ENCODE results near the gene LUZP2. TPM values are rescaled to one million over a fixed set of nuclear protein-coding genes. Genes with fewer than 3 reads are reported as not detected.

Gene LUZP2
- total and polyA plus RNA-seq, 5 donors, result 0.02 TPM; not detected in 4

DNA sequence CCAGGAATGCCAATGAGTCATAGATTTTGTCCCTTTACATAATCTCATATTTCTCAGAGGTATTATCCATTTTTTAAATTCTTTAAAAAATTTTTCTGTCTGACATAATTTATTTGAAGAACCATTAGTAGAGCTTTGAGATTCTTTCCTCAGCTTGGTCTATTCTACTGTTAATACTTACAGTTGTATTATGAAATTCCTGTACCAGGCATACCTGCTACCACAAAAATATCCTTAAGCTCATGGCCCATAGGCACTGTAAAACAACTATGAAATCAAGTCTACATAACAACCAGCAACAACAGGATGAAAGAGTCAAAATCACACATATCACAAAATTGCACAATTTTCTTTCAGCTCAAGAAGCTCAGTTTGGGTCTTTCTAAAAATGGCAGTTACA is 541.3 kb downstream of the LUZP2 start:
- no peak for DNase-seq
- Histone ChIP-seq H3K9me3 (ENCODE audit: control insufficient read depth, low read length) (no peaks in the 10 kb centered on the region), H3K4me1 (ENCODE audit: control insufficient read depth, insufficient read depth, low read length) (no peaks in the 10 kb centered on the region), H3K27ac (ENCODE audit: low read length) (no peak overlapping the region), H3K27me3 (ENCODE audit: control insufficient read depth, insufficient read depth) (no peaks in the 10 kb centered on the region), H3K4me3 (ENCODE audit: low read length) (no peak overlapping the region)
- ATAC-seq, result no peak
- intact Hi-C loops (cut with DNase I), result no loop called here

DNA sequence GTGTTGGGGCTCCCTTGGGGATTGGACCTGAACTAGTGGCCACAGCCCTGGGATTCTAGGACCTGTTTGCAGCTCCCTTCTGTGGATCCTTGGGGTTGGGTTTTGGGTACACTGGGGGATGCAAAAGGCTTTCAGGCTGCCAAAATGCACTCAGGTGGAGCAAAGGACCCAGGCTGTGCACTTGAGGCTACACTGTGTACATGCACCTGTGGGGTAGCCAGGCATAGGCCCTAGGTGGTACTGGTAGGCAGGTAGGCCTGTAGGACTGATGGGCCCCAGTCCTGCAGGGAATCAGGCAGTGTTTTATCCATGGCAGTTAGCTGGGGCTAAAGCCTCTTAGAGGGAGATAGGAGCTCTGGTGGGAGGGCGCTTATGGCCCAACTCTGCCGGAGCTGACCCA is 542.3 kb downstream of the LUZP2 start:
- ATAC-seq, result no peak
- intact Hi-C loops (cut with DNase I), result no loop called here
- H3K27ac ChIP-seq (ENCODE audit: low read length), result no peak overlapping the region
- H3K27me3 ChIP-seq (ENCODE audit: control insufficient read depth, insufficient read depth), result no peaks in the 10 kb centered on the region
- WGBS, result 94% methylated on average over 2 of the region's 2 CpGs
- DNase-seq, result no peak
- no peak overlapping the region for H3K4me3 ChIP-seq (ENCODE audit: low read length)
- H3K4me1 ChIP-seq (ENCODE audit: control insufficient read depth, insufficient read depth, low read length), result no peaks in the 10 kb centered on the region
- no peaks in the 10 kb centered on the region for H3K9me3 ChIP-seq (ENCODE audit: control insufficient read depth, low read length)

DNA sequence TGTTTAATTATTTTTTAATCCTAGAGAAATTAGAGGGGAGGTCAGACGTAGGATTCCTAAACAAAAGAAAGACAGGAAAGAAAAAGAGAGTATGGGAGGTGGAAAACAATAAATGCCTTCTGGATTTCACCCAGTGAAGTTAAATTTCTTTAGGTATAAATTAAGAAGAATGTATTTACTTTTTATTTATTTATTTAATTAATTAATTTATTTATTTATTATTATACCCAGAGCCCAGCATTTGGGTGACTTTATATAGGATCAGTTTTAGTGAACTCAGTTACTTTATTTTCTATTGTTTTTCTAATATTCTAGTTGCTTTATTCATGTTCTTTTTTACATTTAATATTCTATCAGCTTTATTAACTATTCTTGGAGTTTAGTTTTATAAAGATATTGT is 551.8 kb downstream of the LUZP2 start:
- no peaks in the 10 kb centered on the region for H3K9me3 ChIP-seq (ENCODE audit: control insufficient read depth, low read length)
- H3K27ac ChIP-seq (ENCODE audit: low read length), result no peak overlapping the region
- no peak for ATAC-seq
- H3K4me3 ChIP-seq (ENCODE audit: low read length), result no peak overlapping the region
- WGBS, result 86% methylated on average over 1 of the region's 1 CpG
- DNase-seq, result no peak
- intact Hi-C loops (cut with DNase I), result no loop called here
- H3K4me1 ChIP-seq (ENCODE audit: control insufficient read depth, insufficient read depth, low read length), result no peaks in the 10 kb centered on the region
- H3K27me3 ChIP-seq (ENCODE audit: control insufficient read depth, insufficient read depth), result no peaks in the 10 kb centered on the region

DNA sequence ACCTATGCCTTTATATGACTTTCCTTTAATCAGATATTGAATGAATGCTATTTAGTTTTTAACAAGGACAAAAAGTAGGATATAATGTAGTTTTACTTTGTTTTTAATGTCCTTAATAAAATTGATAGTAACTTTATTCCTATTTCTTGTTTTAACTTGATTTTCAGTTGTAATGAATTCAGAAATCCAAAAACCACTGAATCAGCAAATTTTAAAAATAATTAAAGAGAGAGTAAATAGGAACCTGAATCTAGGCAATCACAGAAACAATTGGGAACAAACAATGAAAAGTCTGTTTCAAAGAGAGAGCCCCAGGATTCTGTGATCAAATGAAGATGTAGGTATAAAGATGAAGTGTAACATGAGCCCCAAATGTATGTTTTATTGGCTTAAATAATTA is 556.0 kb downstream of the LUZP2 start:
- DNase-seq, result no peak
- ATAC-seq, result no peak
- Histone ChIP-seq H3K4me1 (ENCODE audit: control insufficient read depth, insufficient read depth, low read length) (no peaks in the 10 kb centered on the region), H3K27ac (ENCODE audit: low read length) (no peak overlapping the region), H3K27me3 (ENCODE audit: control insufficient read depth, insufficient read depth) (no peaks in the 10 kb centered on the region), H3K4me3 (ENCODE audit: low read length) (no peak overlapping the region), H3K9me3 (ENCODE audit: control insufficient read depth, low read length) (no peaks in the 10 kb centered on the region)
- intact Hi-C loops (cut with DNase I), result no loop called here

DNA sequence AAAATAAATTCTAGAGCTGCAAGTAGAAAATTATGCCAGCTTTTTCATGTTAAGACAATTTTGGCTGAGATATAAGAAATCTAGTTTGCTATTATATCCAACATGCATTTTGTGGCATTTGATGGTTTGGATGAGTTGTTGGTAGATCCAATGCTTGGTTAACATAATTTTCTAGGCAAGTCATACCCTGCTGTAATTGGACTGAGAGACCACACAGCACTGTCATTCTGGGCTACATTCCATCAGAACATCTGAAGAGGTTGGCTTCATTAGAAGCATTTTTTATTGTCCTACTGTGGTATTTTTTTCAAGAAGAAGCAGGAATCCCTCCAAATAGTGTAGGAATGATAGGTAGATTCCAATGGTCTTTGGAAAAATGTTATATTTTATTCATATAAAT is 561.0 kb downstream of the LUZP2 start:
- intact Hi-C loops (cut with DNase I), result no loop called here
- ATAC-seq (no peak), DNase-seq (no peak)
- Histone ChIP-seq H3K27me3 (ENCODE audit: control insufficient read depth, insufficient read depth) (no peaks in the 10 kb centered on the region), H3K27ac (ENCODE audit: low read length) (no peak overlapping the region), H3K4me3 (ENCODE audit: low read length) (no peak overlapping the region), H3K4me1 (ENCODE audit: control insufficient read depth, insufficient read depth, low read length) (no peaks in the 10 kb centered on the region), H3K9me3 (ENCODE audit: control insufficient read depth, low read length) (no peaks in the 10 kb centered on the region)

DNA sequence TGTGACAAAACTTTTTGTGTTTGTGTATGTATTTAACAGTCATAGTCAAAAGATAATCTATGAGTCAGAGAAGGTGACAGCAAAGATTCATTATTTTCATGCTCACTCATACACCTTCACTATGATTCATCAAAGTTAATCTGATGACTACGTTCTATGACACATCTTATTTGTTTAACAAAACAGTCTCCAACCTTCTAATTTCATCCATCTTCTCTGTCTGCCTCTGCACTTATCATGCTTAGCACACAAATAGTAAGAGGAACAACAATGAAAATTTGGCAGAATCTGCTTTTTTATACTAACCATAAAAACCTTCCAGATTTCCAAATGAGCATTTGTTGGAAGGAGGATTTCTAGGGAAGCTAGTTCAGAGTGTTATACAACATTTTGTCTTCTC is 568.9 kb downstream of the LUZP2 start:
- H3K4me1 ChIP-seq (ENCODE audit: control insufficient read depth, insufficient read depth, low read length), result no peaks in the 10 kb centered on the region
- no peak overlapping the region for H3K27ac ChIP-seq (ENCODE audit: low read length)
- DNase-seq (no peak), ATAC-seq (no peak)
- intact Hi-C loops (cut with DNase I), result no loop called here
- no peaks in the 10 kb centered on the region for H3K27me3 ChIP-seq (ENCODE audit: control insufficient read depth, insufficient read depth)
- WGBS, result 47% methylated on average over 1 of the region's 1 CpG
- H3K4me3 ChIP-seq (ENCODE audit: low read length), result no peak overlapping the region
- no peaks in the 10 kb centered on the region for H3K9me3 ChIP-seq (ENCODE audit: control insufficient read depth, low read length)

DNA sequence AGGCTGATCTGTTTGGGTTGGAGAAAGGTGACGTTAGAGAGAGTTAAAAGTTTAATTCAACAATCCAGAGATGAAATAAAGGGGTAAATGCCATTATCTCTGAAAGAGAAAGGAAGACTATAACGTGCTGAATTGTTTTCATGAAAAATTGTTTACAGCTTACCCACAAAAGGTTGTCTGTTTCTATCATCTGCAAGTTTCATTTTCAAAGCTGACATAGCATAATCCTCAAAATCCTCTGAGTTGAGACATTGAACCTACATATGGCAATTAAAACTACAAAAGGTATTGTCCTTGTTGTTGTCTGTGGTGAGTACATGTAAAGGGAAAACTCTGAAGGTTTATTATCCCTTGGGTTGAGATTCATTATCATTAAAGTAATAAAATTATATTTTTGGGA is 569.9 kb downstream of the LUZP2 start:
- intact Hi-C loops (cut with DNase I), result no loop called here
- 55% methylated on average over 2 of the region's 2 CpGs for WGBS

DNA sequence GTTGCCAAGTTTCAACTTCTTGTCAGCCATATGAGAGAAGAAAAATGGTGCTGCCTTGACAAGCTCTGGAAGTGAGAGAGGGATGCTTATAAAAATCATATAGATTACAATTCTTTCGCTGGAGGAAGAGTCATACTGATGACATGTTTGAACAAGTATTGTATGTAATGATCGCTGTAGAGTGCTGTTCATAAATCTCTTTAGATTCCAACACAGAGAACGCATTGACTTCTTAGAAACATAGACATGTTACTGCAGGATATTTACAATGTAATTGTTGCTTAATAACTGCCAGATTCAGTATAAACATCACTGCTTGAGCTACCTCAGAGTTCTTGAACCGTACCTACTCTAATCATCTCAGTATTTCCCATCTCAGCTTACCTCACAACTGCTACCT is 571.6 kb downstream of the LUZP2 start:
- H3K4me3 ChIP-seq (ENCODE audit: low read length), result no peak overlapping the region
- H3K4me1 ChIP-seq (ENCODE audit: control insufficient read depth, insufficient read depth, low read length), result no peaks in the 10 kb centered on the region
- intact Hi-C loops (cut with DNase I), result no loop called here
- ATAC-seq (no peak), DNase-seq (no peak)
- 87% methylated on average over 4 of the region's 4 CpGs for WGBS
- H3K27ac ChIP-seq (ENCODE audit: low read length), result no peak overlapping the region
- H3K9me3 ChIP-seq (ENCODE audit: control insufficient read depth, low read length), result no peaks in the 10 kb centered on the region
- no peaks in the 10 kb centered on the region for H3K27me3 ChIP-seq (ENCODE audit: control insufficient read depth, insufficient read depth)

More for the DNA sequence above, 569.9 kb downstream of the LUZP2 start:
- Histone ChIP-seq H3K4me1 (ENCODE audit: control insufficient read depth, insufficient read depth, low read length) (no peaks in the 10 kb centered on the region), H3K27me3 (ENCODE audit: control insufficient read depth, insufficient read depth) (no peaks in the 10 kb centered on the region), H3K9me3 (ENCODE audit: control insufficient read depth, low read length) (no peaks in the 10 kb centered on the region), H3K4me3 (ENCODE audit: low read length) (no peak overlapping the region), H3K27ac (ENCODE audit: low read length) (no peak overlapping the region)
- DNase-seq, result no peak
- no peak for ATAC-seq

DNA sequence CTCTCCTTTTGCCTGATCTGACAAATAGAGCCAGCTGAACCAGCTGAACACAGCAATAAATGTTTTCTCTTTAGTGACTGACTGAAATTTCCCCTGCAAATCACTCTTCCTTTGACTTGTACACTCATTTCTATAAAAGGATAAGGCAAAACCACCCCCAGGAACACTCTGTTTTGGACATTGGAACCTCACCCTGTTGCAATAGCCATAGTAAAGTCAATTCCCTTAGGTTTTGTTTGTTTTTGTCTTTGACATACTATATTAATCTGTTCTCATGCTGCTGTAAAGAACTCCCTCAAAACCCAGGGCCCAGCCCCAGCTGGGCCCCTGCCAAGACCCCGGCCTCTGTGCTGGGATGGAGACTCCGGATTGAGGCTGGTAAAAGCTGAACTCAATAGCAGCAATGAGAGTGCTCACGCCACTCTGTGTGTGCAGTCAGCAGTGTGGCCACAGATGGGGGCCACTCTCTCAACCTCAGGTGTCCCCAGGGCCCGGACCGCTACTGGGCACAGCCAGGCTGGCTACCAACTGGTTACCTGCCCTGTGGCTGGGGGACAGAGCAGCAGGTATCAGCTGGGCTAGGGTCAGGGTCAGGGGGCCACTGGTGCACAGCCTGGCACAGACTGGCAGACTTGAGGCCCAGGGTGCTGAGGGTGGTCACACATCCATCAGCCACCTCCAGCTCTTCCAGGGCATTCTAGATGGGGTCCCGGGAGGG is 597.4 kb downstream of the LUZP2 start:
- no peak for ATAC-seq
- intact Hi-C loops (cut with DNase I), result no loop called here

DNA sequence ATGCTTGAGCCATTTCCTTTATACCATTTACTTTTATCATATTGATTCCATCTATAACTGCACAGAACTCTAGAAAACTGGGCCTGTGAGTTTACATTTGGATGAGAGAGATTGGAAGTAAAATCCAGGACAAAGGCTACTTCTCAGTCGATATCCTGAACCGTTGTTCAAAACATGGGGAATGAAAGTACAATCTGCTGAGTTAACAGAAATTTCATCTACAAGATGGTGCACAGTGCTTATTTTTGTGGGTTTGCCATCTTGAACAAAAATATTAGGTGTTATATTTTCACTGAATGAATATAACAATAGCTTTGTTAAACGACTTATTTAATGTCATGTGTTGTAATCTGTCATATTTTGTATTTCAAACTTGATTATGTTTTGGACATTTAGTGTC is 622.6 kb downstream of the LUZP2 start:
- H3K27me3 ChIP-seq (ENCODE audit: control insufficient read depth, insufficient read depth), result no peaks in the 10 kb centered on the region
- no peak for DNase-seq
- 86% methylated on average over 3 of the region's 3 CpGs for WGBS
- H3K4me1 ChIP-seq (ENCODE audit: control insufficient read depth, insufficient read depth, low read length), result no peaks in the 10 kb centered on the region
- intact Hi-C loops (cut with DNase I), result no loop called here
- H3K9me3 ChIP-seq (ENCODE audit: control insufficient read depth, low read length), result no peaks in the 10 kb centered on the region
- H3K27ac ChIP-seq (ENCODE audit: low read length), result no peak overlapping the region
- ATAC-seq, result no peak
- H3K4me3 ChIP-seq (ENCODE audit: low read length), result no peak overlapping the region

More for the DNA sequence above, 597.4 kb downstream of the LUZP2 start:
- H3K27me3 ChIP-seq (ENCODE audit: control insufficient read depth, insufficient read depth), result no peaks in the 10 kb centered on the region
- no peaks in the 10 kb centered on the region for H3K4me1 ChIP-seq (ENCODE audit: control insufficient read depth, insufficient read depth, low read length)
- no peak overlapping the region for H3K27ac ChIP-seq (ENCODE audit: low read length)
- 85% methylated on average over 6 of the region's 6 CpGs for WGBS
- no peaks in the 10 kb centered on the region for H3K9me3 ChIP-seq (ENCODE audit: control insufficient read depth, low read length)
- H3K4me3 ChIP-seq (ENCODE audit: low read length), result no peak overlapping the region
- DNase-seq, result peak in 1 of 3 donors; percentile 41

Data from right cardiac atrium (tissue), 5 donors.